NOMO-1 treated with DMSO at 0.1 percent for 48 hours (cell line): ENCODE data around the gene CD69.

Experiments
- DNase-seq: peaks from one replicate; lab custom pipeline; 2025; ENCODE audit not compliant: unreplicated experiment; lab: John Stamatoyannopoulos, UW

The CD69 gene

GRCh38 chr12:9782547-9783382 lies 22.1 kb upstream of the CD69 start:
- DNase-seq = no peak

DNA sequence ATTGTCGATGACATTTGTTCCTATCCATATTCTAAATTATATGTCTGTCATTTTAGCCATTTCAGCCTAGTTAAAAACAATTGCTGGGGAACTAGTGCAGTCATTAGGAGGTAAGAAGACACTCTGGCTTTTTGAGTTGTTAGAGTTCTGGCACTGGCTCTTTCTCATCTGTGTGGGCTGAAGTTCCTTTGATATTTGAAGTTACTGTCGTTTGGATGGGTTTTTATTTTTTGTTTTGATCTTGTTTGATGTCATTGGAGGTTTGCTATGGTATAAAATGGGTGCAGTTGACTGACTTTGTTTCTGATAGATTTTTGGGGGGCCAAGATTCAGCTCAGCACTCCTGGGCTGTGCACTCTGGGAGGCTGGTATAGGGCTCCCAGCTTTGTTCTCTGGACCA lies 20.7 kb upstream of the CD69 start:
- no peak for DNase-seq

GRCh38 chr12:9779209-9779608 lies 18.5 kb upstream of the CD69 start:
- peak; percentile 43 for DNase-seq

- DNase-seq = peak; percentile 15
Observed at GRCh38 chr12:9776781-9777180, 16.1 kb upstream of the CD69 start.

GRCh38 chr12:9773216-9773877 lies 12.6 kb upstream of the CD69 start:
- DNase-seq = peak; percentile 29

DNA sequence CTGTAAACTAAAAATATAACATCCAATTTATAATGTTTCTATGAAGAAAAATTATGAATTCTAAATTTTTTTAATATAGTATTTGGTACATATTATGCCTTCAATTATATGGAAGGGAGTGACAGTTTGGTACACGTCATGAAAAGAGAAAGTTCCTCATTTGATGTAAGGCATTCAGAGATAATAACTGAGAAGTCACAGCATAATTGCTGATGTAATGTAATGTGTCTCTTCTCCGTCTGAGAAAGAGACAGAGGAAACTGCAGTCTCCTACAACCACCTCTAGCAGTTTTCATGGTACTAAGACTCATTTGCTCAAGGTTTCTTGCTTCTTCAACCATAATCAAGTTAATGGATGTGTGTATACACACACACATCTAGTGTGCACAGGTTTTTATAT lies 2.3 kb upstream of the CD69 start:
- peak; percentile 90 for DNase-seq

- DNase-seq = no peak
Observed at GRCh38 chr12:9762369-9762768, 1.7 kb upstream of the CD69 start.

- peak; percentile 47 for DNase-seq
Observed at GRCh38 chr12:9761419-9761781, 699 bp upstream of the CD69 start.

DNA sequence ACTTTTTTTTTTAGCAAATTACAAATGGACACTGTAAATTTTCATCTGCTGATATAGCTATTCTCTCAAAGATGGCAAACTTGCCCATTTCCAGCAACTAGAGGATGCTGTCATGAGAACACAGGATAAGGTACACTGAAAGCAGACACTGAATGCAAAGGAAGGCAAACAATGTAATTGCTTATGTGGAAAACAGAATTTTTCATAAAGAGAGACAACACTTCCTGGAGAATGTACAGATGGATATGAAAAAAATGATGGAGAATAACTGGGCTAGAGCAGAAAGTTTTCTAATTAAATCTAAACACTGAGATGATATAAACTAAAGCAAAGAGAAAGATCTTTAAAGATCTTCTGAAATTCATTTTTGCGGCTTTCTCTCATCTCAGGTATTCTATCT lies 581 bp downstream of the CD69 start:
- DNase-seq = no peak

DNA sequence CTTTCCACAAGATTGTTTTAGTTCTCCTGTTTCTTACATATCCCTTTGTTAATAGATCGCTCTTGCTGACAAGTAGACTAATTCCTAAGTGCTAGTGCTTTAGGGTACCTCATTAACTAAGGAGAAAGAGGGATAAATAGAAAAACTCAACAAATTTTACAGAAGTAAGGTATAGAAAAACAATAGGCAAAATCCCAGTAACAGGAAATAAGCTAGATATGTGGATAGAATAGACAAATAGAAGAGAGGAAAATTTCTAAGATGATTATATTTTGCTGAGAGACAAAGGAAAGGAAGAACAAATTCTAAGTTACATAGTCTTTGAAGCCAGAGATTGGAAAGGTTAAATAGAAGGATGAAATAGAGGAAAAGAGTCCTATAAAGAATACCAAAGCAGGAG lies 1.0 kb downstream of the CD69 start:
- DNase-seq = no peak

DNA sequence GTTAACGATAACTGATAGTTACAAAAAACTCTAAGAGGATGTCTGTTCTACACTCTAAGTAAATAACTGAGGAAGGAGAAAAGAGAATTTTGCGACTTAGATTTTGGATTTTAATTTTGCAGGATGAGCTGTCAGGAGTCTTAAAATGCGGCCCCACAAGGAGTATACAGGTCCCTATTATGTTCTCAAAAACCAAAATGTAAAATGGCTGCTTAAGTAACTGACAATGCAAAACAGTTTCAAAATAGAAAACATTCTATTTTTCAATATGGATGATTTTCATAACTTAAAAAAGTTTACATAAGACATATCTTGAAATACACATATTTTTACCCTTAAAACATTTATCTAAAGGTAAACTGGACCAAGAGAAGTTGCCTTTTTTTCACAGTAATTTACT lies 2.6 kb downstream of the CD69 start:
- no peak for DNase-seq

DNA sequence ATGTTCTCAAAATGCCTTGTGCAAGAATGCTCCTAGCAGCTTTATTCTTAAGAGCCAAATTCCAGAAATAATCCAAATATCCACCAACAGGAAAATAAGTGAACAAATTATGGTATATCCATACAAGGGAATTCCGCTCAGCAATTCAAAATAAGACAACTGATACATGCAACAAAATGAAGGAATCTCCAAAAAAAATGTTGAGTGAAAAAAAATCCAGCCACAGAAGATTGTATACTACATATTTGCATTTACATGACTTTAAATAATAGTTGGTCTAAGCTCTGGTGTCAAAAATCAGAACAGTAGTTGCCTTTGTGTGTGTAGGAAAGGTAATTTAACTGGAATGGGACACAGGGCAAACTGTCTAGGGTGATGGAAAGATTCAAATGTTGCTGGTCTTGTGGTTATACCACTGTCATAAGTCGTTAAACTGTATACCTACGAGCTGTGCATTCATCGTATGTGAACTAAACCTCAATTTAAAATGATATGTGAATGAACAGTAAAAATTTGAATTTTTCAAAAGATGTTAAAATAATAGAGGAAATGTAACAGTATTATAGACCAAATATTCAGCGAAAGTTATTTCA lies 3.2 kb downstream of the CD69 start:
- DNase-seq = no peak

GRCh38 chr12:9756706-9757105 lies 4.0 kb downstream of the CD69 start:
- no peak for DNase-seq

GRCh38 chr12:9756170-9756569 lies 4.5 kb downstream of the CD69 start:
- no peak for DNase-seq

GRCh38 chr12:9755567-9755966 lies 5.1 kb downstream of the CD69 start:
- no peak for DNase-seq

- DNase-seq = no peak
Observed at GRCh38 chr12:9755035-9755434, 5.7 kb downstream of the CD69 start.

DNA sequence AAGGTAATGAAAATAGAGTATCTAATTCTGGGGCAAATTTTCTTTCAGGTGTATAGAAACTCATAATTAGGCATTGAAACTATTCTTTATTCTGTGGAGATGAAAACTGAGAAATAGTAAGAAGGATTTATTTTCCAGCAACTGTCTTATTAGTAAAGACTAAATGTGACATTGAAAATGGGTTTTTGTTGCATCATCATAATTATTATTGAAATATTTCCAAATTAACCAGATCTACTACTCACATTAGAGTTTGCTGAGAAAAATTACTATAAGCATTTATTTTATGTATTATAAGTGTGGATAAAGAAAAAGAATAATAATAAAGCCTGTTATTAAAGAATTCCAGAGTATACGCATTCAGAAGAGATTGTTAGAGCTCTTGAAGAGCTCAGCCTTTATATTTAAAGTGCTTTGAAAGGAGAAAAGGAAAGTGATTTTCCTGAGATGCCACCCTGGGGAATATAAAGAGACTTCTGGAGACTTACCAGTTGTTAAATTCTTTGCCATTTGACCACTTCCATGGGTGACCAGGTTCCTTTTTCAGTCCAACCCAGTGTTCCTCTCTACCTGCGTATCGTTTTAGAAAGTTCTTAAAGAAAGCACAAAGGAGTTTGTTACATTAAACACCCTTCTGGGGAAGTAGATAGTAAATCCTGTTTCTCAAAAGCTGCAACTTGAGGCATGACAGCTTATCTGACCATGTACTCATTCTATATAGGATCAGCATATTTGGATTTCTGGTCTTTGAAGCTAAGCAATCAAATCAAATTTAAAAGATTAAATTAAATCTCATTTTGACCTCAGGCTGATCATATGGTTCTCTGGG lies 6.4 kb downstream of the CD69 start:
- no peak for DNase-seq

GRCh38 chr12:9753498-9753897 lies 7.2 kb downstream of the CD69 start:
- no peak for DNase-seq

- no peak for DNase-seq
Observed at GRCh38 chr12:9753073-9753472, 7.6 kb downstream of the CD69 start.

DNA sequence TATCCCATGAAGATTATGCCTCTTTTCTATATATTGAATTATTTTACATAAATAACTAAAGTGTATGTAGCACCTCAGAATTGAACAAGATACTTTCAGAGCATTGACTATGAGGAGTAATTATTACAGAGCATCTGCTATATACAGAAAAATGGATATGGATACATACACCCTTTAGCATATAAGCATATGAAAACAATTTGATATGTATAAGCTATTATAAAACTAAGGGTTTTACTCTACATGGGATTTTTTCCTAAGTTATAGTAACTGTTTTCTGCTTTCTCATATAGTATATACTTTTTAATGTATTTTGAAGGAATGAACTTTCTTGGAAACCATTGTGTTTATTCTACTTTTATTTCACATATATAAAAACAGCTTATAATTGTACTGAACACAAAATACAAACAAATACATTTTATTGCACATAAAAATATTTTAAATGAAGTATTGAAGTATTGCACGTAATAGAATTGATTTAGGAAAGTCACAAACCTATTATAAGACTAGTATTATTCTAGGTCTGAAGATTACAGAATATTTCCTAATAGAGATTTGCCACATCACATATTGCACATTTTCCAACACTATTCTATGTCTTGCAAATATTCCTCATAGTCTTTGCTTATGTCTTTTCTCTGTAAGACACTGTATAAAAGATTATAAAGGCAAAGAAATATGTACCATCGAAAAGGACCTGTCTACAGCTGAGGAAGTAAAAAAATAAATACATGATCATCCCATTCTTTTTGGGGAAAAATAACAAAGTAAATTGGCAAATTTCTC lies 8.4 kb downstream of the CD69 start:
- DNase-seq = no peak
